Liver (tissue), 3 donors: ENCODE results near the gene DGKB.

Experiments used
- CTCF ChIP-seq: fragments of 150-350 bp; IDR thresholded peaks from 2 replicates; pipeline ENCODE4 v1.5.1; 2017; ENCODE audit warnings: improper control_type of control experiment, low read depth, low read length; ENCODE audit not compliant: missing input control
- EGR1 ChIP-seq, 2 donors: IDR thresholded peaks; 2 replicates each; pipeline ENCODE4 v1.6.1; 2016 to 2018; ENCODE audit warnings: antibody characterized with exemption in 2 of 2, low read depth in 2 of 2
- FOXA1 ChIP-seq: IDR thresholded peaks from 2 replicates; pipeline ENCODE4 v1.6.1; 2016; ENCODE audit warnings: antibody characterized with exemption
- GABPA ChIP-seq, 2 donors: IDR thresholded peaks in 1 of 2; conservative IDR thresholded peaks in 1 of 2; 2 replicates each; pipeline ENCODE4 v1.6.1; 2016; ENCODE audit warnings: antibody characterized with exemption in 2 of 2, mild to moderate bottlenecking in 1 of 2, moderate library complexity in 1 of 2
- HNF4A ChIP-seq, 2 donors: conservative IDR thresholded peaks; 2 replicates each; pipeline ENCODE4 v1.6.1; 2016; ENCODE audit warnings: antibody characterized with exemption in 2 of 2, mild to moderate bottlenecking in 2 of 2
- MAX ChIP-seq: IDR thresholded peaks from 2 replicates; pipeline ENCODE4 v1.6.1; 2016; ENCODE audit warnings: antibody characterized with exemption
- RAD21 ChIP-seq, 2 donors: IDR thresholded peaks; 2 replicates each; pipeline ENCODE4 v1.6.1; 2016; ENCODE audit warnings: antibody characterized with exemption in 2 of 2, mild to moderate bottlenecking in 2 of 2
- TF ChIP-seq, protein P1 (sequence below): IDR thresholded peaks from 2 replicates; pipeline ENCODE4 v1.6.1; 2016; ENCODE audit warnings: antibody characterized with exemption, mild to moderate bottlenecking
- donor health status: healthy.
- donor health status: healthy.

- TF ChIP-seq GABPA (IDR thresholded peaks at IDR 0.05 in 1 of 2, conservative IDR thresholded peaks at IDR 0.05 in 1 of 2) = no peak
- no peak for TF ChIP-seq CTCF
- TF ChIP-seq RAD21 (IDR thresholded peaks at IDR 0.05) = peak in 1 of 2 donors; percentile 23
- TF ChIP-seq EGR1 (IDR thresholded peaks at IDR 0.05; ENCODE audit: low read depth in 2 of 2) = no peak
- TF ChIP-seq MAX = peak; percentile 14
- peak; percentile 76 to 83 for TF ChIP-seq HNF4A (conservative IDR thresholded peaks at IDR 0.05)
- TF ChIP-seq FOXA1 = no peak
- TF ChIP-seq, protein P1, sequence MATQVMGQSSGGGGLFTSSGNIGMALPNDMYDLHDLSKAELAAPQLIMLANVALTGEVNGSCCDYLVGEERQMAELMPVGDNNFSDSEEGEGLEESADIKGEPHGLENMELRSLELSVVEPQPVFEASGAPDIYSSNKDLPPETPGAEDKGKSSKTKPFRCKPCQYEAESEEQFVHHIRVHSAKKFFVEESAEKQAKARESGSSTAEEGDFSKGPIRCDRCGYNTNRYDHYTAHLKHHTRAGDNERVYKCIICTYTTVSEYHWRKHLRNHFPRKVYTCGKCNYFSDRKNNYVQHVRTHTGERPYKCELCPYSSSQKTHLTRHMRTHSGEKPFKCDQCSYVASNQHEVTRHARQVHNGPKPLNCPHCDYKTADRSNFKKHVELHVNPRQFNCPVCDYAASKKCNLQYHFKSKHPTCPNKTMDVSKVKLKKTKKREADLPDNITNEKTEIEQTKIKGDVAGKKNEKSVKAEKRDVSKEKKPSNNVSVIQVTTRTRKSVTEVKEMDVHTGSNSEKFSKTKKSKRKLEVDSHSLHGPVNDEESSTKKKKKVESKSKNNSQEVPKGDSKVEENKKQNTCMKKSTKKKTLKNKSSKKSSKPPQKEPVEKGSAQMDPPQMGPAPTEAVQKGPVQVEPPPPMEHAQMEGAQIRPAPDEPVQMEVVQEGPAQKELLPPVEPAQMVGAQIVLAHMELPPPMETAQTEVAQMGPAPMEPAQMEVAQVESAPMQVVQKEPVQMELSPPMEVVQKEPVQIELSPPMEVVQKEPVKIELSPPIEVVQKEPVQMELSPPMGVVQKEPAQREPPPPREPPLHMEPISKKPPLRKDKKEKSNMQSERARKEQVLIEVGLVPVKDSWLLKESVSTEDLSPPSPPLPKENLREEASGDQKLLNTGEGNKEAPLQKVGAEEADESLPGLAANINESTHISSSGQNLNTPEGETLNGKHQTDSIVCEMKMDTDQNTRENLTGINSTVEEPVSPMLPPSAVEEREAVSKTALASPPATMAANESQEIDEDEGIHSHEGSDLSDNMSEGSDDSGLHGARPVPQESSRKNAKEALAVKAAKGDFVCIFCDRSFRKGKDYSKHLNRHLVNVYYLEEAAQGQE = no peak
Measured at GRCh38 chr7:14242175-14242574, 660.4 kb downstream of the DGKB start.
